Hepatocyte (in vitro differentiated cells): Measurements from ENCODE around the gene NUP85. TPM values are rescaled to one million over a fixed set of nuclear protein-coding genes. Genes with fewer than 3 reads are reported as not detected.

Experiments used
- DNase-seq: peaks from one replicate; pipeline ENCODE4 v3.0.0-alpha.2; 2016; ENCODE audit warnings: low spot score
- H2AFZ ChIP-seq: fragments of 200-600 bp; sonication (generic); 2 replicates; pipeline ENCODE4 v1.6.0; 2016; ENCODE audit warnings: antibody characterized with exemption, mild to moderate bottlenecking
- H3K27ac ChIP-seq: fragments of 200-600 bp; sonication (generic); 2 replicates; pipeline ENCODE4 v1.5.1; 2016; ENCODE audit warnings: mild to moderate bottlenecking
- H3K27me3 ChIP-seq: fragments of 200-600 bp; sonication (generic); 2 replicates; pipeline ENCODE4 v1.6.1; 2016
- H3K36me3 ChIP-seq: fragments of 200-600 bp; sonication (generic); replicated peaks from 2 replicates; pipeline ENCODE4 v1.5.1; 2016; ENCODE audit warnings: low read depth; ENCODE audit not compliant: insufficient read depth
- H3K4me1 ChIP-seq: fragments of 200-600 bp; sonication (generic); 2 replicates; pipeline ENCODE4 v1.5.1; 2016; ENCODE audit warnings: mild to moderate bottlenecking, moderate library complexity; ENCODE audit not compliant: insufficient read depth
- H3K4me2 ChIP-seq: fragments of 200-600 bp; sonication (generic); 2 replicates; pipeline ENCODE4 v1.6.0; 2016
- H3K4me3 ChIP-seq: fragments of 200-600 bp; sonication (generic); 2 replicates; pipeline ENCODE4 v1.5.1; 2016; ENCODE audit warnings: mild to moderate bottlenecking
- H3K79me2 ChIP-seq: fragments of 200-600 bp; sonication (generic); 2 replicates; pipeline ENCODE4 v1.6.0; 2017; ENCODE audit warnings: mild to moderate bottlenecking
- H3K9me2 ChIP-seq: fragments of 200-600 bp; sonication (generic); replicated peaks from 2 replicates; pipeline ENCODE4 v1.6.0; 2017; ENCODE audit warnings: mild to moderate bottlenecking; ENCODE audit not compliant: insufficient read depth
- H3K9me3 ChIP-seq: fragments of 200-600 bp; sonication (generic); 2 replicates; pipeline ENCODE4 v1.5.1; 2016; ENCODE audit warnings: low read depth, mild to moderate bottlenecking
- H4K20me1 ChIP-seq: fragments of 200-600 bp; sonication (generic); 2 replicates; pipeline ENCODE4 v1.6.0; 2016; ENCODE audit warnings: mild to moderate bottlenecking; ENCODE audit not compliant: insufficient read depth, poor library complexity, severe bottlenecking
- CTCF ChIP-seq: fragments of 200-600 bp; sonication (generic); IDR thresholded peaks from 2 replicates; pipeline ENCODE4 v1.5.1; 2016; ENCODE audit warnings: antibody characterized with exemption, mild to moderate bottlenecking; ENCODE audit not compliant: poor library complexity
- EZH2 ChIP-seq: fragments of 200-600 bp; sonication (generic); IDR thresholded peaks from 2 replicates; pipeline ENCODE4 v1.6.1; 2016; ENCODE audit warnings: antibody characterized with exemption, mild to moderate bottlenecking, borderline replicate concordance
- EZH2phosphoT487 ChIP-seq: fragments of 200-600 bp; sonication (generic); IDR thresholded peaks from one replicate; pipeline ENCODE4 v1.6.1; 2018; ENCODE audit warnings: antibody characterized with exemption, mild to moderate bottlenecking, low read depth, moderate library complexity; ENCODE audit not compliant: unreplicated experiment, severe bottlenecking
- WGBS: methylation state at CpG from one replicate; pipeline ENCODE4 v1.1.6; 2016; ENCODE audit warnings: low lambda C conversion rate; ENCODE audit errors: missing lambda C conversion rate; 5-methylcytosine and 5-hydroxymethylcytosine counted together
- polyA plus RNA-seq: library from polyadenylated mRNA; unstranded; fragments of >200 nt; fragmentation: Nextera tagmentation; extraction: Ambion mirVana; gene quantifications from 2 replicates; pipeline ENCODE4 v1.2.1, GENCODE V29; 2016
- total RNA-seq: library from RNA; depleted of rRNA; stranded (reverse); fragments of >200 nt; gene quantifications from 2 replicates; pipeline ENCODE4 v1.2.3, GENCODE V29; 2014

Gene NUP85
- total and polyA plus RNA-seq, 2 experiments from 2014 or later, result 28.6 to 45.5 TPM

- H3K27me3 ChIP-seq, result no peaks in the 10 kb centered on the region
- H2AFZ ChIP-seq, result no peak overlapping the region
- H3K27ac ChIP-seq, result no peak overlapping the region
- no peak overlapping the region for H3K4me3 ChIP-seq
- H3K36me3 ChIP-seq, result no peaks in the 10 kb centered on the region
- no peaks in the 10 kb centered on the region for H3K9me2 ChIP-seq
- H3K4me2 ChIP-seq, result no peak overlapping the region
- no peaks in the 10 kb centered on the region for H3K4me1 ChIP-seq
- no peak for DNase-seq
- H4K20me1 ChIP-seq, result peaks cover 58% of the 10 kb centered on the region
- H3K9me3 ChIP-seq, result no peaks in the 10 kb centered on the region
- TF ChIP-seq EZH2, result no peak
- no peak for TF ChIP-seq EZH2phosphoT487
- TF ChIP-seq CTCF, result no peak
- H3K79me2 ChIP-seq, result peaks cover 94% of the 10 kb centered on the region
- WGBS, result 93% methylated on average over 4 of the region's 4 CpGs
These were observed 32.0 kb upstream of the NUP85 start for GRCh38 chr17:75173526-75173925.

- peaks cover 60% of the 10 kb centered on the region for H4K20me1 ChIP-seq
- no peaks in the 10 kb centered on the region for H3K27me3 ChIP-seq
- H3K4me1 ChIP-seq, result no peaks in the 10 kb centered on the region
- no peak overlapping the region for H3K4me2 ChIP-seq
- no peaks in the 10 kb centered on the region for H3K9me3 ChIP-seq
- WGBS, result 98% methylated on average over 11 of the region's 11 CpGs
- H2AFZ ChIP-seq, result no peak overlapping the region
- H3K27ac ChIP-seq, result no peak overlapping the region
- H3K79me2 ChIP-seq, result peaks cover 97% of the 10 kb centered on the region
- H3K4me3 ChIP-seq, result no peak overlapping the region
- H3K36me3 ChIP-seq, result no peaks in the 10 kb centered on the region
- DNase-seq, result no peak
- H3K9me2 ChIP-seq, result no peaks in the 10 kb centered on the region
- TF ChIP-seq EZH2 (no peak), EZH2phosphoT487 (no peak), CTCF (no peak)
These were observed 30.5 kb upstream of the NUP85 start for GRCh38 chr17:75174996-75175395.

- Histone ChIP-seq H3K79me2 (peaks cover 97% of the 10 kb centered on the region), H3K4me2 (no peak overlapping the region), H3K9me2 (no peaks in the 10 kb centered on the region), H3K36me3 (no peaks in the 10 kb centered on the region), H3K27ac (no peak overlapping the region), H4K20me1 (peaks cover 67% of the 10 kb centered on the region), H3K4me3 (no peak overlapping the region), H3K4me1 (peaks cover 6% of the 10 kb centered on the region), H3K27me3 (no peaks in the 10 kb centered on the region), H3K9me3 (no peaks in the 10 kb centered on the region), H2AFZ (no peak overlapping the region)
- no peak for TF ChIP-seq EZH2phosphoT487
- TF ChIP-seq CTCF, result no peak
- no peak for TF ChIP-seq EZH2
- 98% methylated on average over 5 of the region's 5 CpGs for WGBS
- DNase-seq, result no peak
These were observed 28.9 kb upstream of the NUP85 start for GRCh38 chr17:75176625-75177024.

- Histone ChIP-seq H3K9me2 (no peaks in the 10 kb centered on the region), H4K20me1 (peaks cover 67% of the 10 kb centered on the region), H3K4me1 (peaks cover 6% of the 10 kb centered on the region), H3K9me3 (no peaks in the 10 kb centered on the region), H2AFZ (no peak overlapping the region), H3K4me2 (no peak overlapping the region), H3K4me3 (no peak overlapping the region), H3K79me2 (peaks cover 89% of the 10 kb centered on the region), H3K27ac (no peak overlapping the region), H3K36me3 (no peaks in the 10 kb centered on the region), H3K27me3 (no peaks in the 10 kb centered on the region)
- DNase-seq, result no peak
- 94% methylated on average over 6 of the region's 6 CpGs for WGBS
- TF ChIP-seq EZH2phosphoT487 (no peak), CTCF (no peak), EZH2 (no peak)
These were observed 27.0 kb upstream of the NUP85 start for GRCh38 chr17:75178453-75178852.
